NCI-H460 (cell line): ENCODE data around the gene ZNF594. TPM values are rescaled to one million over a fixed set of nuclear protein-coding genes. Genes with fewer than 3 reads are reported as not detected.
A peak's percentile ranks its signal among the peaks of the same experiment; 100 is the strongest.
"Not testable (repeated sequence)": the region's sequence is repeated elsewhere in the genome, so short reads cannot be mapped to it uniquely, and the experiment has no call there.

ENCODE experiments used
- DNase-seq: peaks from one replicate; pipeline ENCODE4 v3.0.0-alpha.2; 2016; ENCODE audit warnings: low read depth; ENCODE audit errors: extremely low read depth
- polyA plus RNA-seq: library from polyadenylated mRNA; depleted of rRNA; stranded (reverse); fragments of >200 nt; gene quantifications from 2 replicates; pipeline ENCODE4 v1.2.3, GENCODE V29; 2014; cell fraction: nucleus; rRNA removed
- total RNA-seq: library from RNA; depleted of rRNA; stranded (reverse); fragments of >200 nt; shearing (Covaris generic); gene quantifications from 2 replicates; pipeline ENCODE4 v1.2.3, GENCODE V29; 2014; rRNA removed

ZNF594 gene
- total RNA-seq: 8.7 and 10.2 TPM in 2 replicates
- 6.2 and 15.6 TPM in 2 replicates for polyA plus RNA-seq

DNA sequence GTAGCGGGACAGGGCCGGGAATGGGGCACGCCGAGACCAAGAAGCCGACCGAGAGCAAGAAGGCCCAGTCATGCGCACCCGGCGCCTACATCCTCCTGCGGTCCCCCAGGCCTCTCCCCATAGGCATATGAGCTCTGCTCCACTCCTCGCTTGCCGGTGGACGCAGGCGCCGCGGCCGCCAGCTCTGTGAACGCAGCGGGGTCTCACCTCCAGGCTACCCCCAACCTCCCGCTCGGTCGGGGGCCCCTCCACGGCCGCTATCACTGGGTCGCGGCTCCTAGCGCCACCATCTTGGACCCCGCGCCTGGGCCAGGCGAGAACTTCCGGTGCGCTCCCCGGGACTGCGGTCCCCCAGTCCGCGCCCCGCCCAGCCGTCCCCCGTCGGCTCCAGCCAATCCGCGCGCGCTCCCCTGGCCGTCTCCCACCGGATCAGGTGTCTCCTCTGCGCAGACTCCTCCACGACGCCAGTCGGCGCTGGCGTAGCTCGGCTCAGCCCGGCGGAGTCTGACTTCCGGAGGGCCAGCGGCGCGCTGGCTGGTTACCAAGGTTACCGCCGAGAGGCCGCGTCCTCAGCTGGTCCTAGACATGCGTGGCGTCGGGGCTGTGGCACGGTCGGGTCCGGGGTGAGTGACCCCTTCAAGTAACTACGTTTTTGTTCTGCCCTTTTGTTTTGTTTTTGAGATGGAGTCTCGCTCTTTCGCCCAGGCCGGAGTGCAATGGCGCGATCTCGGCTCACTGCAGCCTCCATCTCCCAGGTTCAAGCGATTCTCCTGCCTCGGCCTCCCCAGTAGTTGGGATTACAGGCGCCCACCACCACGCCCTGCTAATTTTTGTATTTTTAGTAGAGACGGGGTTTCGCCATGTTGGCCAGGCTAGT, at the start of gene ZNF594:
Gene ZNF594, minus strand, starts transcription at position 328 of the 877 bp plus-strand sequence. CDS start 7,612 bp downstream, outside the sequence.
- peak; percentile 91 for DNase-seq

- not testable (repeated sequence) for DNase-seq
Observed at GRCh38 chr17:5239769-5240168, 48.1 kb upstream of the ZNF594 start.

DNA sequence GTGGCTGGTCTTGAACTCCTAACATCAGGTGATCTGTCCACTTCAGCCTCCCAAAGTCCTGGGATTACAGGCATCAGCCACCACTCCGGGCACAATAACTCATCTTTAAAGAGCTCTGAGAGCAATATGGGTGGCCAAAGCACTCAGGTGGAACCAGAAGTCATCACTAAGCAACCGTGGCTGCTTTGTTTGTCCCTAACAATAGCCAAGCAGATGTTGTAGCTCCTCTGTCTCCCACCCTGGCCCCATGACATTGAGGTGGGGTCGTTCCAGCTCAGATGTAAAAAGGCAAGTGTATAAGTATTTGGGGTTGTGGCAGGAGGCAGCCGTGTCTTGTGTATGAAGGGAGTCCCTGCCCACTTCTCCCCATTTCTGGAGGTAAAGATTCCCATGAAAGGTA, 46.7 kb upstream of the ZNF594 start:
- DNase-seq: no peak

GRCh38 chr17:5237541-5238016, 45.9 kb upstream of the ZNF594 start:
- DNase-seq: peak; percentile 63

DNA sequence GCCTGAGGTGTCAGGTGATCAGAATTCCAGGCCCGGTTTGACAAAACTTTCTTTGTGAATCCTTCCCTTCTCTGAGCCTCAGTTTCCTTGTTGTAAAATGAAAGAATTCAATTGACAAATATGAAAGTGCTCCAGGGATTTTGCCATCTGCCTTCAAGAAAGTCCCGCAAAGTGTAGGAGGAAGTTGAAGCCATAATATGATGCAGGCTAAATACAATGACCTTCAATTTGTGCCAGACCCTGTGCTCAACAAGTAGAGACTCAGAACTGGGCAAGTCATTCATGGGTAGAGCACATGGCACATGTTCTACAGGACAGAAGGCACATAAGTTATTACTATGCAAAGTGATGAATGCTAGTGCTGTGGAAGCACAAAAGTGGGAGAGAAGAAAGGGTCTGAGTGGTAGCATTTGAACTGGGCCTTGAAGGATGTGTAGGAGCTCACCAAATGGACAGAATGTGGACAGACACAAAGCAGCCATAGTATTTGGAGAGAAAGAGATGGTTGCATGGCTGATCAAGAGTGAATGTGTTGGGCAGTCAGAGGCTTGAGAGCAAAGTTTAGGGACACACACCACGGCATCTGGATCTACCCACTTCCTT, 45.4 kb upstream of the ZNF594 start:
- no peak for DNase-seq

- DNase-seq: no peak
Observed at GRCh38 chr17:5234645-5235576, 43.2 kb upstream of the ZNF594 start, which contains the start of gene SCIMP. Gene SCIMP (minus strand): TSS chr17:5234860. CDS start chr17:5234755, 105 bp downstream.

DNA sequence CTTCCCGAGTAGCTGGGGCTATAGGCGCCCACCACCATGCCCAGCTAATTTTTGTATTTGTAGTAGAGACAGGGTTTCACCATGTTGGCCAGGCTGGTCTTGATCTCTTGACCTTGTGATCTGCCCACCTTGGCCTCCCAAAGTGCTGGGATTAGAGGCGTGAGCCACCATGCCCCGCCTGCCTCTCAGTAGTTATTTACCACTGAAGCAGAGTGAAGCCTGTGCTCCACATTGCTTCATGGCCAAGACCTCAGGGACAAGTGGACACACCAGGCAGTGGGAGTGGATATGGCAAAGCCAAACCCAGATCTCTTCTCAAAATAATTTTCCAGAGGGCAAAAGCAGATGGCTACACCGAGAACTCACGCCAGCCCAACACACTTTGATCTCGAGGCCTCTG, 41.8 kb upstream of the ZNF594 start:
- DNase-seq: not testable (repeated sequence)

DNA sequence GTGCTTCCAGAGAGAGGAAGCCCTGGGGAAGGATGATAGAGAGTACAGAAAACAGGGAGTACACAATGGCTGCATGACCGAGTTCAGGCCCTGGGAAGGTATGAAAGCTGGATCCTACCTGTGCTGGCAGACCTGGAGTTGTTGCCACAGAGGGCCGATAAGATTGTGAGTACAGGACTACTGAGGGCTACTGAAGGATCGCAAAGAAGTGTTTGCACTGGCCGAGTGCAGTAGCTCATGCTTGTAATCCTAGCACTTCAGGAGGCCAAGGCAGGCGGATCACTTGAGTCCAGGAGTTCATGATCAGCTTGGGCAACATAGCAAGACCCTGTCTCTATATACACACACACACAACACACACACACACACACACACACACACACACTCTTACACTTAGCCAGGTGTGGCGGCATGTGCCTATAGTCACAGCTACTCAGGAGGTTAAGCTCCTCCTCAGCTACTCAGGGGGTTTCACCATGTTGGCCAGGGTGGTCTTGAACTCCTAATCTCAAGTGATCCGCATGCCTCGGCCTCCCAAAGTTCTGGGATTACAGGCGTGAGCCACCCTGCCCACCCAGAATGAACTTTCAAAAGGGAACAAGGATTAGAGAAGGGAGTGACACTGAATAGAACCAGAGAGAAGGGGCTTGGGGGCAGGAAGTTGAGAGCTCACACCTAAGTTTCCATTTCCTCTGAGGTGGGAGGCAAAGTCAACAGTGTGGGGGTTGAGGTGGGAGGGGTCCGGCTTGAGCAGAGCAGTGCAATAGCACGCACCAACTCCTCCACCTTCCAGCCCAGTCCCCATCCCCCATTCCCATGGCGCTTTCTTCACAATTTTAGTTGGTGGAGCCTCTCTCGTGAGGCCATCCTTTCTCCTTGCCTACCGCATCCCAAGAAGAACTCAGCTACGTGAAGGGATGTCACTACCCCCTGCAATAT, 35.5 kb upstream of the ZNF594 start:
- DNase-seq: no peak

- DNase-seq: no peak
Observed at GRCh38 chr17:5225668-5226457, 34.2 kb upstream of the ZNF594 start.

- DNase-seq: not testable (repeated sequence)
Observed at GRCh38 chr17:5221912-5222311, 30.2 kb upstream of the ZNF594 start.

DNA sequence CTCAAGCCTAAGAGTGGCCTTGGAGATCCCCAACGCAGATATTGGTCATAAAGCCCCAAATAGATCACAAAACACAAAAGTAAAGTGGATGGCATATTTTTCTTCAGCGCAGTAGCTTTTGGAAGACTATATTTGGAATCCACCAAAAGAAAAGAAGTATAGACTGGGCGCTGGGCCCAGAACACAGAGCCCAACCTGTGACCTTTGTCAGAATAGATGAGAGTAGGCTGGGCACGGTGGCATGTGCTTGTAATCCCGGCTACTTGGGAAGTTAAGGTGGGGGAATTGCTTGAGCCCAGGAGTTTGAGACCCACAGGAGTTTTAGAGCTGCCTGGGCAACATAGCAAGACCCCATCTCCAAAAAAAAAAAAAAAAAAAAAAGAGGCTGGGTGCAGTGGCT, 28.4 kb upstream of the ZNF594 start:
- no peak for DNase-seq

GRCh38 chr17:5219536-5219935, 27.9 kb upstream of the ZNF594 start:
- no peak for DNase-seq

GRCh38 chr17:5217562-5217961, 25.9 kb upstream of the ZNF594 start:
- not testable (repeated sequence) for DNase-seq

- DNase-seq: no peak
Observed at GRCh38 chr17:5211458-5211857, 19.8 kb upstream of the ZNF594 start.

GRCh38 chr17:5210614-5211252, 19.1 kb upstream of the ZNF594 start:
- DNase-seq: no peak

GRCh38 chr17:5210091-5210490, 18.4 kb upstream of the ZNF594 start:
- no peak for DNase-seq

DNA sequence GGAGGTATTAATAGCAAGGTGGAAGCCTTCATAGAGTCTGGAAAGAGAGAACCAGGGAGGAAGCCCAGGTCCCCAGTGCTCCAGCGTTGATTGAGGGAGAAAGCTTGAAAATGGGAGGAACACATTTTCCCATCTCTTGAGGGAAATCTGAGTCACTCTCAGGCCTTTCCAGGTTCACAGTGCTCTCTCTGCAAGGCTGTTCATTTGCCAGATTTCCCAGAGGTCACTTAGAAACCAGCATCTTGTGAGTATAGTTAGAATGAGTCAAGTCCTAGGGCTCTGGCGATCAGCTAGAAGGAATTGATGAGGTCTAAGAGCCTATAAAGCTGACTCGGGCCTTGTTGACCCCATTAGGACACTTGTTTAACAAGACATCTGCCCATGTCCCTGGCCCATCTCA, 17.7 kb upstream of the ZNF594 start:
- no peak for DNase-seq

GRCh38 chr17:5203908-5204294, 12.2 kb upstream of the ZNF594 start:
- DNase-seq: no peak
